Stimulated activated CD8-positive, alpha-beta memory T cell treated with anti-CD3 and anti-CD28 coated beads, Interleukin-4, amount 100 ng/mL, for 48 hours (primary cell): ENCODE measurements around the gene MTHFD1L.
"Not testable (repeated sequence)": the region's sequence is repeated elsewhere in the genome, so short reads cannot be mapped to it uniquely, and the experiment has no call there.

Experiments used
- DNase-seq: peaks from one replicate; pipeline ENCODE4 v3.0.0-alpha.2; 2020

MTHFD1L gene

DNA sequence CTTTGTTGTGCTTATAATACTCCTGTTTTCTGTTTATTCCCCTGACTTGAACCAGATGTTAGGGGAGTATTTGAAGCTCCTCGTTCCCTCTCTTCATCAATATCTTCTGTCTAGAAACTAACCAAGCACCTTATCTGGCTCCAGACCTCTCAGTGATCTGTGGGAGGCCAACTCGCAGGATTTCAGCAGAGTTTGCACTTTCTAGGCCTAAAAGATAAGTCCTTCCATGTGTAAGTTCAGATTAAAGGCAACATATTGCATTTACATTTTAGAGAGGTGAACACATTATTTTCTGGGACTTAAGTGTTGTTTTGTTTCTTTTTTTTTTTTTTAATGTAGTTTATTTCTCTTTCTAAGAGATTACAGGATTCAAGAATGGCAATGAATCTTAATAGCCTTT, 234.8 kb downstream of the MTHFD1L start:
- DNase-seq: no peak

DNA sequence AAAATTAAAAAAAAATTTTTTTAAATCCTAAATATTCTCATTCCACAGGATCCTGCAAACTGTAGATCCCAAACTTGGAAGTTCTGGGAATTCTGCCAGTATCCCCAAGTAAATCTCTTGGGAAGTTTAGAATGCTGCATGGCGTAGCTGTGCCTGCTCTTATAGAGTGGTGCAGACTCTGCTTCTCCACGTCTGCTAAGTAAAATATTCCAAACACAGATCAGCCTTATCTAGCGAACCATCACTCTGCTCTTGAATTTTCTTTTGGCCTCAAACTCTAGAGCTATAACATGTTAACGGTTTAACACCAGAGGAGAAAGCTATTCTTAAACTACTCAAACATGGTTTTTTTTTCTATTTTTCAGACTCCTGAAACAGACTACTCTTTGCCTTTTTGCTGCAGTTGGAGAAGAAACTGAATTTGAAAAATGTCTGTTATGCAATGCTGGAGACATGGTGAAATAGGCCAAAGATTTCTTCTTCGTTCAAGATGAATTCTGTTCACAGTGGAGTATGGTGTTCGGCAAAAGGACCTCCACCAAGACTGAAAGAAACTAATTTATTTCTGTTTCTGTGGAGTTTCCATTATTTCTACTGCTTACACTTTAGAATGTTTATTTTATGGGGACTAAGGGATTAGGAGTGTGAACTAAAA, 235.8 kb downstream of the MTHFD1L start:
- no peak for DNase-seq

DNA sequence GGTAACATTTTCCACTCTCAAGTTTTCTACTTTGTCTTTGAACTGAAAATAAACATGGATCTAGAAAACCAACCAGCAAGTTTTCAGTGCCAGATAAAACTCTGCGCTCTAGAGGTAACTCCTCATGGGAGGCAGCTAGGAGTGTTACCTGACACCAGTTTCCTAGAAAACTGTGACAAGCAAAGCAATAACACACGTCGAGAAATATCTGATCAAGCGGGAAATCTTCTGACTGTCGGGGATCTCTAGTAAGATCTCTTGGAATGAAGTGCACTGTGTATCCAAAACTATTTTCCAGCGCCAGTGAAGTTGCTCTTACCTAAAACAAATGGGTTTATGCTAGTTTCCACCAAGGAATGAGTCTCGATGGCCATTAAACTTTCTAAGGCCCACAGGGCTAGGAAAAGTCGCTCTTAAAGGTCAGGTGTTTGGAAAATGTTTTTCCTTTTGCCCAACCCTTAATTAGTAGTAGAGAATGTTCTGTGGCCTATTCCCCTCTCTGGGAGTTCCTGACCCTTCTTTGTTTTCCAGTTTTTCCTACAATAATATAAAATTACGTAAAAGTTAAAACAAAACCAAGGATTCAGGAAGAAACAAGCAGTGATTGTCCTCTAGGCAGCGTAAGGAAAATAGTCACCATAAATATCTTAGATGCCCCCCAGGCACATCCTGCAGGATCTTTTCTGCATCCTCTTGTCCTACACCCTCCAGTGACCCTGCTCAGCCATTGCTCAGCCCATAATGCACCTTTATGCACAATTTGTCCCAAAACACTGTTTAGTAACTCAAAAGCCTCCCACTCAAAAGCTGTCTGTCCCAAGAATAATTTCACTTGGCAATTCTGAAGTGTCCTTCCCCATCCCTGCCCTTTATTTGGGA, 236.6 kb downstream of the MTHFD1L start:
- DNase-seq: no peak

DNA sequence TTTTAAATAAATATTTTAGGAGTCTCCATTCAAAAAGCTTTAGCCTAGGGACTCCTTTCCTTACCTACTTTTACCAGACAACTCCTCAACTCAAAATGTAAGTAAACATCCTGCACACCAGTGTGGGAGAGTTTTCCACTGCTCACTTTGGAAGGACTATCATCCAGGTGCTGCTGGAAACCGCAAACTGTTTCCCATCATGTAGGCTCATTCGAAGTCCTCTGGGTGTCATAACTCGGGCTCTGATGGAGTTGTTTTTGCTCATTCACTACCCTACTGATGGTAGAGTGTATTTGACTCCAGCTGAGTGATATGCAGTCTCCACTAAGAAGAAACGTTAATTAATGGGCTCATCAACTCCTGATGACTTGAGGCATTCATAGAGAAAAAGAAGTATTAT, 237.8 kb downstream of the MTHFD1L start:
- DNase-seq: no peak

DNA sequence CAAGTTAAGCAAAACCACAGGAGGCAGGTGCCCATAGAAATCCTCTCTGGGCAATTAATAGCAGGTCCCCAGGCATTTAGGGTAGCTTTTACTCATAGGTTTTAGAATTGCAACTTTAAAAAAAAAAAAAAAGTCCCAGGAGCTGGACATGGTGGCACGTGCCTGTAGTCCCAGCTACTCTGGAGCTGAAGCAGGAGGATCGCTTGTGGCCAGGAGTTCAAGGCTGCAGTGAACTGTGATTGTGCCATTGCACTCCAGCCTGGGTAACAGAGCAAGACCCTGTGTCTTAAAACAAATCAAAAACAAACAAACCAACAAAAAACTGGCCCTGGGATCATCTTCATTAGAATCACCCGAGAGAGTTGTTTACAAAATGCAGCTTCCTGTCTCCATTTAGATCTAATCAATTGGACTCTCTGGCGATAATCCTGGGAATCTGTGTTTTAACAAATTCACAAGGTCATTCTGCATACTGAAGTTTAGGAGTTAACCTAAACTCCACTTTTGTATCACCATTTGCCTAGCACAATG, 242.5 kb downstream of the MTHFD1L start:
- DNase-seq: no peak

DNA sequence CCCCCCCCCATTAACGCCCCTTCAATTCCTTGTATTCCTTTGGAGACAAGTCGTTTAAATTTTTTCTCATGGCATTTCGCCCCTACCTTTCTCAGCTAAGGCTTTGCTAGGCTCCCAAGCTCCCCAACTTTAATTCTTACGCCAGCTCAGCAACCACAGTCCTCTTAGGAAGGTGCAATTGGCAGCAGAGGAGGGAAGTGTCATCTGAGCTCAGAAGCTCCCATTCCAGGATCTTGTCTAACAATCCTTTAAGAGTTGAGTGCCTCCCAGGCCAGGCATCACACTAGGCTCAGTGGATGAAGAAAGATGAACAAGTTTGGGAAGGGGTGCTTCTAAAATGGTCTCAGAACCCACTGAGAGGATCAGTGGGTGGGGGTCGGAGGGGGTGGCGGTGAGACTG, 243.0 kb downstream of the MTHFD1L start:
- DNase-seq: no peak

DNA sequence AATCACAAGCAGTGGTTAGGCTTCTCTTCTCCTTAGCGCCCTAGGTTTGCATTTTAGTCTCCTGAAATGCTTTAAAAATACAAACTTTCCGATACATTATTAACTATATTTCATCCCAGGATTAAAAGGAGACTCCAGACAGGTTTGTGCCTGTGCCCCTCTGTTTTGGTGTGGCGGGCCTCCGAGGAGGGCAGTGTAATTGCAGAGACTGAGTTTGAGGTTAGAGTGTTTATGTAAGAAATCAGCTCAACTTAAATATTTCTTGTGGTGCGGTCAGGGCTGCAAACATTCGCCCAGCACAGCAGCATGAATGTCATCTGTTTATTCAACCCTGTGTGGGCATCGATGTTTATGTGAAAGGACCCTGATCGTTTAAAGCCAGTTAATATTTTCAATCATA, 243.9 kb downstream of the MTHFD1L start:
- DNase-seq: no peak

DNA sequence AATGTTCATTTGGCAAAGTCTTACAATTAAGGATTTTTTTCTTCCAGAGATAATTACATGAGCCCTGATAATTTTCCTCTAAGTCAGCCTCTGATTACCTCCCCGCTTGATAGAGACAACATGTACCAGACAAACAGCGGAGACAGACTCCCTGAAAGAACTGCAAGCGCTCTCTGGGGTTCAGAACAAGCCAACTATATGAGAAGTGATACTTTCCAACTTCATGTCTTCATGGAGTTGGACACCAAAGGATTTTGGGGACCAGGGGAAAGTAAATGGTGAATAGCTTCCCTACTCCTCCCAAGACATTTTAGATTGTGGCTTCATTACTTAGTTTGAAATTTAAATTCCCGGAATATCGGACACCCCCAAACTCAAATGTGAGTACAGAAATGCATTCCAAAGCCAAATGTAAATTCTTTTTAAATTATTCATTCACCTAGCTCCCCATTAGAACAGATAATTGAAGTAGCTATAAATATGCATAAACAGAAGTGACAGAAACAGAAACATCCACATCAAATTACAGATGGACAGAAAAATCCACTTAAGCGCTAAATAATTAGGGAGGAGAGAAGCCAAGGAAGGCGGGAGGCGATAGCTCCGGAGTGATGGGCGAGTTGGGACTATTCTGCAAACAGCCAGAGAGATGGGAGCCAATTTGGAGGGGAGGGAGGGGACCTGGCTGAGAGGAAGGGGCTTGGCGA, 244.5 kb downstream of the MTHFD1L start:
- no peak for DNase-seq

DNA sequence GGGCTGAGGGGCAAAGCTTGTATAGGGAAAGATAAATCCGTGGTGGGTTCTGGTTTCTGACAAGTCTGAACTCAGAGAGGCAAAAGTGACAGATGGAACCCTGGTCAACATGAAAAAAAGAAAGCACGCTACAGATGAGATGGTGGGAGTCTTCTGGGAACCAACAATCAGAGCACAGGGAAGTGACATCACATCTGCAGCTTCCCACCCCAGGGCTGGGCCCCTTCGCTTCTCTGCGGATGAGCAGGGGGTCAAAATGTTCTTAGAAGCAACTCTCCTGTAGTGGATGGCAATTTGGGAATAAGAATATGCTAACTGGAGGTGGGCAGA, 245.0 kb downstream of the MTHFD1L start:
- DNase-seq: no peak

DNA sequence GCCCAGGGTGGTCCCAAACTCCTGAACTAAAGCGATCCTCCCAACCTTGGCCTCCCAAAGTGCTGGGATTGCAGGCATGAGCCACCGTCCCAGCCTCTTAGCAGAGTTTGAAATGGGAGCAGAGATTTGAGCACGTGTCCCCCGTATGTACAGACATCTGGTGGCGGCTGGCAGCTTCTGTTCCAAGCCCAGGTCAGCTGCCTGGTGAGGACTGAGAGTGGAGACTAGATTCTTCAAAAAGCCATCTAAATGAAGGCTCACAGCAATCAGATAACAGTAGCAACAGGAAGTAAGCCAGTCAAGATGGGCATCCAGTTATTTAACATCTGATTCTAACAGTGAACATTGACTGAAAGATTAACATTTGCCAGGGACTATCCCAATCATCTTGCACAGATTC, 246.2 kb downstream of the MTHFD1L start:
- no peak for DNase-seq

DNA sequence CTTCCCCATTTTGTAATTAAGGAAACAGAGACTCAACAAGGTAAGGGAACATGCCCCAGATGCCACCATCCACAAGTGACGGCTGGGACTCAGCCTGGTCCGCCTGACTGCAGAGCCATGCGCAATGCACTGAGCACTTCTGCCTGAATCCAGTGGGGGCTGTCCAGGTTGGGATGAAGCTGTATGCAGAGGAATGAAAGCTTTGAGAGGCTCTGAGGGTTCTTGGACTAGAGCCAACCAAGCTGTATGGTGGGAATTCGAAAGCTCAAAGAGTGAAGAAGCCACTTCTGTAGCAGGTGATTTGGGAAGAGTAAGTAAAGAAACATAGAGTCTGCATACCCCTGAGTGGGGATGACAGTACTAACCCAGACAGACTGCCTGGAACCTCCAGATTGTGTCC, 246.6 kb downstream of the MTHFD1L start:
- no peak for DNase-seq

DNA sequence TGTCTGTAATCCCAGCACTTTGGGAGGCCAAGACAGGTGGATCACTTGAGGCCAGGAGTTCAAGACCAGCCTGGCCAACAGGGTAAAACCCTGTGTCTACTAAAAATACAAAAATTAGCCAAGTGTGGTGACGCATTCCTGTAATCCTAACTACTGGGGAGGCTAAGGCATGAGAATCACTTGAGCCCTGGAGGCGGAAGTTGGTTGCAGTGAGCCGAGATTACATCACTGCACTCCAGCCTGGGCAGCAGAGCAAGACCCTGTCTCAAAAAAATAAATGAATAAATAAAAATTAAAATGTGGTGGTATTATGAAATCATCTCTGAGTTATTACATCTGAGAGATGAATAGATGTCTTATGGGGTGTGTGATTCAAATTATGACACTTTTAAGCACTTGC, 247.4 kb downstream of the MTHFD1L start:
- DNase-seq: not testable (repeated sequence)

DNA sequence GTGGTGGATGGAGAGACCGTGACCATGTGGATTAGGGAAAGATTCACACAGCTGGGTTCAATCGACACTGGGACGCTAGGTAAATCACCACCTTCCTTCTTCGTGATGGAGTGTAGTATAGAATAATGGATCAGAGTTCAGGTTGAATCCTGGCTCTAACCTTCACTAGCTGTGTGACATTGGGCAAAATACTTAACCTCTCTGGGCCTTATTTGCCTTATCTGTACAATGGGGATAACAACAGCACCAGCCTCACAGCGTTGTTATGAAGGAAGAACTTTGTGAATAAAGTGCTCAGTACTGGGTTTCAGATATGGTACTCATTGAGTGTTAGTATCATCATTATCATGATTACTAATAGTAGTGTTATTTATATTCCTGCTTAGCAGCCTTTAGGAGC, 248.1 kb downstream of the MTHFD1L start:
- no peak for DNase-seq

DNA sequence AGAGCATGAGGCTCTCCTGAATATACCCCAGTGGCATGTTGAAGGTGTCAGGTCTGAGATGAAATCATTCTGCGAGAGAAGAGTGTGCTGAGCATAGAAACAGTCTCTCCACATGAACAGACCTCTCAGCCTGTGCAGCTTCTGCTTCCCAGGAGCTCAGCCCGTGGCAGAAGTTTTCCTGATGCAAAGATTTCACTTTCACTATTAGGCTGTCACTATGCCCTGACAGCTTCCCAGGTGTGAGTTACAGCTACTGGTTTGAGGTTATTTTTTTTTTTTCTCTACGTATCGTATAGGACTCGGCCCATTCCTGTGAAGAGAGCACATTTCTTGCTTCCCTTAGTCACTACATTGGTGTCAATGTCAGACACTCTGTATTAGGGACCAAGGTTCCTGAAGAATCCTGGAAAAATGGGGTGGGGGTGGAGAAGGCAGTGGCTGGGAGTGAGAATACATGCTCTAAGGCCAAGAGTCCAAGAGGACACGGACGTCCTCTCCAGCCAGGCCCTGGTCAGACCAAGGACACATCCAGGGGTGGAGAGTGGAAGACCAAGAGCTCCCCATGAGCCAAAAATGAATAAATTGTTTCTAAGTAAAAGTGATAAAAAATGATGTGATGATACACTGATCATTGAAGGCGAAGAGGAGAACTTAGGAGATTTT, 253.1 kb downstream of the MTHFD1L start:
- DNase-seq: no peak

DNA sequence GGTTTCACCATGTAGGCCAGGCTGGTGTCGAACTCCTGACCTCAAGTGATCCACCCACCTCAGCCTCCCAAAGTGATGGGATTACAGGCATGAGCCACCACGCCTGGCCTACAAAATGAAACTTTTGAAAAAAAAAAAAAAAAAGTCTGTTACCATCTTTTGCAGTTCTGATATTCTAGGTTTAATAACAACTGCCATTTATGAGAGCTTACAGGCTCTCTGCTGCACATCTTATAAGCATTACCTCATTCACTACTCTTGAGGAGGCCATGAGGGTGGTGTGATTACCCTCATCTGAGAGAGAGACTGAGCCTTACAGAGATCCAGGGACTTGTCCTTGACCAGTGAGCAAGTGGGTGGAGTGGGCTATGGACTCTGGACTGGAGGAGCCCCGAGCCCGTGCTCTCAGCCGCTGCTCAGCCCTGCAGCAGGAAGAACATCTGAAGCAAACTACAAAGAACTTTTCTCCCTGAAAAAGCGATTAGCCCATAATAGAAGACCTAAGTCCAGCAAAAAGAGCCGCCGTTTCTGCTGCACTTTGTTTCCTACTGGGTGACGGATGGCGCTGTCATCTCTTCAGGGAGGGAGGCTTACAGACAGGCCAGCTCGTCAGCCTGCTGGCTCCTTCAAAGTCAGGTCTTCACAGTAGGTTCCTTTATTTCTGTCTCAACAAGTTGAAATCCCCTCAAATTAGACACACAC, 254.5 kb downstream of the MTHFD1L start:
- DNase-seq: no peak

DNA sequence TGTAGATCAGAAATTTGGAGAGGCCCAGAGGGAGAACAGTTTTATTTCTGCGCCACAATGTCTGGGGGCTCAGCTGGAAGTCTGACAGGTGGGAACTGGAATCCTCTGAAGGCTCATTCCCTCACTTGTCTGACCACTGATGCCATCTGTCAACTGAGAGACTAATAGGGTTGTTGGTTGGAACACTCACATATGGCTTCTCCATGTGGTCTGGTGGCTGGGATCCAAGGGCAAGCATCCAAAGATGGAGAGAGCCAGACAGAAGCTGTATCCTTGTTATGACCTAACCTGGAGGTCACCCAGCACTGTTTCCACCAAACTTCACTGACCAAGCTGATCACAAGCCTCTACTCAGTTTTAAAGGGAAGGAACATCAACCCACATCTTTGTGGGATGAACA, 256.4 kb downstream of the MTHFD1L start:
- DNase-seq: no peak

DNA sequence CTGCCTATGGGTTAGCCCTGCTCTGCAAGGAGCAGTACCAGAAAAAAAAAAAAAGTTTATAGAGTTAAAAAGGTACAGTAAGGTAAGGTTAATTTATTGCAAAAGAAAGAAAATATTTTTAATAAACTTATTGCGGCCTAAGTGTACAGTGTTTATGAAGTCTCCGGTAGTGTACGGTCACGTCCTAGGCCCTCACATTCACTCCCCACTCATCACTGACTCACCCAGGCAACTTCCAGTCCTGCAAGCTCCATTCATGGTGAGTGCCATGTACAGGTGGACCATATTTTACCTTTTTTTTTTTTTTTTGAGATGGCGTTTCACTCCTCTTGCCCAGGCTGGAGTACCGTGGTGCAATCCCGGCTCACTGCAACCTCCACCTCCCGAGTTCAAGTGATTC, 258.1 kb downstream of the MTHFD1L start:
- DNase-seq: not testable (repeated sequence)

DNA sequence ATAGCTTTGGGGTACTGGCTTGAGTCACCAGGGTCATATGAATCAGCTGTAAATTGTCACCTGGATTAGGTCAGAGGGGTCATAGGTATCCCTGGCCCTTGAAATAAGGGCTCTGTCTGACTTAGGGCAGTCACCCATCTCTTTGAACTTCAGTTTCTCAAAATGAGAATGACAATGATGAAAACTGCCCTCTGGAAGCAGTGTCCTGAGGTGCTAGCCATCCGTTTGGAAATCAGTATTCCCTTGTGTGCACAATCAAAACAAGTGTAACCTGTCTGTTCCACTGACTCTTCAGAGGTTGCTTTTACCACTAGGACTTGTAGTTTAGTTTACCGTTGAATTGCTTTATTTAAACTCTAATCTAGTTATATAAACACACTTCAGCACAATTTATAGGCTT, 259.7 kb downstream of the MTHFD1L start:
- not testable (repeated sequence) for DNase-seq

DNA sequence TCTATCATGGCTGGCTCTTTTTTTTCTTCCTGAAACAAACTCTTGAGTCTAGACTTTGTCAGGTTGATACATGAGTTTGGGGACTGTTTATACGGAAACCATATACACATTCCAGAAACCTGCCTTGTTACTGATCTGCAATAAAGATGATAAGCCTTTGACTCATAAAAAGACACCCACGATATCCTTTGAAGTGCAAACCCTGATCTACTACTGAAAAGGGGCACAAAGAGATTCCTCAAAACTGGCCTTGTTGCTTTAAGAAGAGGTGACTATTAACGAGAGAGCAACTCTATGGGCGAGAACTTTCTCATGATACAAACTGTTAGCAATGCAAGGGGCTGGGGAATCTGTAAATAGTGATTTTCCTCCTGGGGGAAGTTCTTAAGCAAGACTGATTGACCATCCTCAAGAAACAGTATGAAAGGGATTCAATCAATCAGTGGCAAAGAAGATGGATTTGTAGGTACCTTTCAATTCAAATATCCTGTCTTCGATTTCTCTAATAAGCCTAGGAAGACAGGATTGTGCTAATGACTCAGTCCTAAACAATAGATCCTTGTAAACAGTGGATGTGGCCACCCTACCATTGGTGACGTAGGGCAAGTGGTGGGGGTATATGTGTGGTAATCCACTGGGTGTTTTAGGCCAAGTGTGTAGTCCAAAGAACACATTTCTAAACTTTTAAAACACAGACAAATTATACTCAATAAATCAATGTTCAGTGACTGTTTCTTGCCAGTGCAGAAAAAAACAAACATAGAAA, 260.3 kb downstream of the MTHFD1L start:
- not testable (repeated sequence) for DNase-seq

DNA sequence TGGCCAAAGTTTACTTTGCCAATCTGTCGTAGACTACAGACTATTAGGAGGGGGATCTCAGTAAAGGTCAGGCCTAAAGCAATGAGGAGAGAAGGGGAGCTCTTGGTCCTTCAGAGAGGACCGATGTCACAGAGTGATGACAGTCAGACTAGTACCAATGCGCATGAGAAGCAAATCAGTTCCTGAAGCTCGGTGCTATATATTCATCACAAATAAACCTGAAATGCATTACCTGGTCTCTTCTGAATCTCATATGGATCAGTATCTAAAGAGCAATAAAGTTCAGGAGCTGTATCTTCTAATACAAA, 260.9 kb downstream of the MTHFD1L start:
- DNase-seq: not testable (repeated sequence)

DNA sequence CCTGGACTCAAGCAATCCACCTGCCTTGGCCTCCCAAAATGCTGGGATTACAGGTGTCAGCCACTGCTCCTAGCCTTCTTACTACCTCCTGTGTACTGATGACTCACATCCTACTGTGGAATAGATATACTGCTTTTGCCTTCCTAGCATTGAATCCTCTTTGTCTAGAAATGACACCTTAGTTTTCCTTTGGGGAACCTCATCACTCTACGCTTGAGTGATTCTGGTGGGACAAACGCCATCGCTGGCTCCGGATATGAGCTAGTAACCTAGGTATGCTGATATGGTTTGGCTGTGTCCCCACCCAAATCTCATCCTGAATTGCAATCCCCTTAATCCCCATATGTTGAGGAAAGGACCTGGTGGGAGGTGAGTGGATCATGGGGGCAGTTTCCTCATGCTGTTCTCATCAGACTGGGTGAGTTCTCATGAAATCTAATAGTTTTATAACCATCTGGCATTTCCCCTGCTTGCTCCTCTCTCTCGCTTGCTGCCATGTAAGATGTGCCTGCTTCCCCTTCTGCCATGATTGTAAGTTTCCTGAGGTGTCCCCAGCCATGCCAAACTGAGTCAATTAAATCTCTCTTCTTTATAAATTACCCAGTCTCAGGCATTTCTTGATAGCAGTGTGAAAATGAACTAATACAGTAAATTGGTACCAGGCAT, 261.8 kb downstream of the MTHFD1L start:
- not testable (repeated sequence) for DNase-seq
